Posterior vena cava (tissue), 2 donors: ENCODE measurements around the gene CDCA7L. TPM values are rescaled to one million over a fixed set of nuclear protein-coding genes. Genes with fewer than 3 reads are reported as not detected.

Experiments
- DNase-seq: peaks from one replicate; pipeline ENCODE4 v3.0.0-alpha.2; 2020; ENCODE audit warnings: low spot score
- intact Hi-C, 2 donors: fragments of 100-400 bp; cut with DNase I; formaldehyde crosslinking; loops; one replicate each; pipeline versions ENCODE4 v1.14.1 to v1.14.2; 2022 to 2023
- long read RNA-seq, 2 donors: library from polyadenylated mRNA; unstranded; transcript quantifications; one replicate each; pipeline ENCODE4 v2.0.0, GENCODE V29; 2020 to 2021
- total RNA-seq, 2 donors: library from RNA; stranded (reverse); fragmentation: NEBNext Ultra II Directional; extraction: Animal tissue kit (Norgen Biotek cat#: 25700); gene quantifications; one replicate each; pipeline ENCODE4 v1.2.1, GENCODE V29; 2021
- donor health status: DM: yes; HTN: yes; CAD: no.
- donor health status: DM: yes; HTN: yes; CAD: no.

CDCA7L gene, protein sequence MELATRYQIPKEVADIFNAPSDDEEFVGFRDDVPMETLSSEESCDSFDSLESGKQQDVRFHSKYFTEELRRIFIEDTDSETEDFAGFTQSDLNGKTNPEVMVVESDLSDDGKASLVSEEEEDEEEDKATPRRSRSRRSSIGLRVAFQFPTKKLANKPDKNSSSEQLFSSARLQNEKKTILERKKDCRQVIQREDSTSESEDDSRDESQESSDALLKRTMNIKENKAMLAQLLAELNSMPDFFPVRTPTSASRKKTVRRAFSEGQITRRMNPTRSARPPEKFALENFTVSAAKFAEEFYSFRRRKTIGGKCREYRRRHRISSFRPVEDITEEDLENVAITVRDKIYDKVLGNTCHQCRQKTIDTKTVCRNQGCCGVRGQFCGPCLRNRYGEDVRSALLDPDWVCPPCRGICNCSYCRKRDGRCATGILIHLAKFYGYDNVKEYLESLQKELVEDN
- 1 to 10 TPM; 3.3 to 4.7 TPM for total RNA-seq
- long read RNA-seq, donor 1, partial matches to known transcripts = 0 of 3 reads
- long read RNA-seq, donor 1, other reads (novel, unspliced or antisense) = 2 of 3 reads
- long read RNA-seq, donor 2, partial matches to known transcripts = 2 of 4 reads
- long read RNA-seq, donor 2, other reads (novel, unspliced or antisense) = 2 of 4 reads

DNA sequence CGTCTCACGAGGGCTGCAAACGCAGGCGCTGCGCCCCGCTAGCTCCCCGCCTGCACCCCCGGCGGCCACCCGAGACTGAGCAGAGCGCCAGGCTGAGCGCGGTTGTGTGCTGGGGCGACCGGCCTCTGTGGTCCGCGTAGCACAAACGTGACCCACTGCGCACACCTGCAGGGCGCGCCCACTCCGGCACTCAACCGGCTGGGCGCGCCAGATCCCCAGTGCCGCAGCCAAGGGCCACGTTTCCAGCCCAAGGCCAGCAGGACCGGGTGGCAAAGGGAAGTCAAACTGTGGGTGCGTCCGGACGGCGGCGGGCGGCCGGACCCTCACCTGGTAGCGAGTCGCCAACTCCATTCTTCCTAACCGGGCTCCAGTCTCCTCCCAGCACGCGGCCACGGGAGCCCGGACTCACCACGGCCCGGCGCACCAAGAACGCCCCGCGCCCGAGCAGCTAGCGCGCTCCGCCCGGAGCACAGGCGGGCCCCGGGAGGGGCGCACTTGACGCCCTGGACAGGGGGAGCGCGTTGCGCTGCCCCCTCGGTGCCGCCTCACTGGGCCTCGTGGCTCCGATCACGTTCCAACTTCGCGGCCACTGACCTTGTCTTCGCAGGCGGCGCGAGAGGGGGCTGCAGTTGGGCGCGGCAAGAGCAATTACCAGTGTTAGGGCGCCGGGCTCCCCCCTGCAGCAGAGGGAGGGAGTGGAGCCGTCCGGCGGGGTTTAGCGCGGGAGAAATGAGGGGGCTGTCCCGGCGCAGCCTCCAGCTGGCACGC lies at the start of gene CDCA7L:
Gene CDCA7L (minus strand): TSS at position 446 of the 768 bp plus-strand sequence. CDS start 95 bp downstream, at position 351.
- peak; percentile 89 for DNase-seq
- intact Hi-C loops = no loop called here

DNA sequence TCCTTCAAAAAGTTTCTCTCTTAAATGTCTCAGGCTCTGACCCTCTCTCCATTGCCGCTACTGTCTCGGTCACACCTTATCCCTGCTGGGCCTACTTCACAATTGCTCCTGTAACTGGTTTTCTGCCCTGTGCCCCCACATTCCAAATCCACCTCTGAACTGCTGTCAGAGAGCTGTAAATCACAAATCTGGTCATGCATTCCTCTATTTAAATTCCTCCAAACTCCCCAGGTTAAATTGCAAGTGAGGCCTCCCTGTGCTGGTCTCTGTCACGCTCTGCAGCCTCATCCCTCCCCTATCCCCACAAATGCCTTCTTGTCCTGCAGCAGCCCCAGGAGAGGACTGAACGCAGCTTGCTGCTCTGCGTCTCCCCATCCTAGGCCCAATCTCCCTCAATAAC lies 40.4 kb upstream of the CDCA7L start:
- no peak for DNase-seq
- intact Hi-C loops = no loop called here

DNA sequence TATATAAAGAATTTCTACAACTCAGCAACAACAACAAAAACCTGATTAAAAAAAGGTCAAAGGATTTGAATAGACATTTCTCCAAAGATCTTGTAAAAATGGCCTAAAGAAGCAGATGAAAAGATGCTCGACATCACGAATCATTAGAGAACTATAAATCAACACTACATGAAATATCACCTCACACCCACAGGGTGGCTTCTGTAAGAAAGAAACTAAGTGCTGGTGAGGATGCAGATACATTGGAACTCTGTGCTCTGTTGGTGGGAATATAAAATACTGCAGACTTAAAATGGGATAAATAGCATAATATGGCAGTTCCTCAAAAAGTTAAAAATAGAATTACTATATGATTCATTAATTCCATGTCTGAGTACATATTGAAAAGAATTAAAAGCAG lies 38.3 kb upstream of the CDCA7L start:
- DNase-seq = no peak
- intact Hi-C loops = no loop called here

DNA sequence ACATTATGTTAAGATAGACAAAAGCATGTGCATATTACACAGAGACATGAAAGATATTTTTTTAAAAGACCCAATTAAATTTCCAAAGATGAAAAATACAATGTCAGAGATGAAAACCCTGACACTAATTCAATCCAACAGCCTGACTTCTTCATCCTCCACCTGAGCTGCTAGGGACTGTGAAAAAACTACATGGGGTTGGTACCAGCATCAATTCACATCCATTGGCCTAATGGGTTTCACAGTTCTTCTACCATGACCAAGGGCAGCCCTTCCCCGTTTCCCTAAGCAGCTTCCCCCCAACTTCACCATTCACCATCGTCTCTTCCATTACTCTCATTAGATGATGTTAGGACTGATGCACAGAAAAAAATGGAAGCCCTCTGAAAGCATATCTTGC lies 37.4 kb upstream of the CDCA7L start:
- intact Hi-C loops = no loop called here

DNA sequence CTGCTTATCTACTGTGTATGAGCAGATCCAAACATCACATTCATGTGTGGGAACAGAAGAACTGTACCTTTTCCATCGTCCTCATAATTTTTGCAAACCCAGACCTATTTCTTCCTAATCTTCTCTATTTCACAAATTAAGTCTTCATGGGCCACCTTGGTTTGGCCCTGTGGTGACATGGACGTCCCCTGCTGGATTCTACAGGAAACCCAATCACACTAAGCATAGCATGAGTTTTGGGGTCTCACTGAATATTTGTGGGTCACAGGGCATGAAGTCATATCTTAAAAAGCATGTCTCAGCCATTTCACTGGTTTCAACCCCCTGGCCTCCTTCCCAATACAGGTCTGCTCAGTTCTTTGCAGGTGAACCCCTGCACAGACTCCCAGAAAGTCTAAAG lies 35.8 kb upstream of the CDCA7L start:
- intact Hi-C loops = no loop called here
- no peak for DNase-seq

More for the DNA sequence above, 37.4 kb upstream of the CDCA7L start:
- no peak for DNase-seq

DNA sequence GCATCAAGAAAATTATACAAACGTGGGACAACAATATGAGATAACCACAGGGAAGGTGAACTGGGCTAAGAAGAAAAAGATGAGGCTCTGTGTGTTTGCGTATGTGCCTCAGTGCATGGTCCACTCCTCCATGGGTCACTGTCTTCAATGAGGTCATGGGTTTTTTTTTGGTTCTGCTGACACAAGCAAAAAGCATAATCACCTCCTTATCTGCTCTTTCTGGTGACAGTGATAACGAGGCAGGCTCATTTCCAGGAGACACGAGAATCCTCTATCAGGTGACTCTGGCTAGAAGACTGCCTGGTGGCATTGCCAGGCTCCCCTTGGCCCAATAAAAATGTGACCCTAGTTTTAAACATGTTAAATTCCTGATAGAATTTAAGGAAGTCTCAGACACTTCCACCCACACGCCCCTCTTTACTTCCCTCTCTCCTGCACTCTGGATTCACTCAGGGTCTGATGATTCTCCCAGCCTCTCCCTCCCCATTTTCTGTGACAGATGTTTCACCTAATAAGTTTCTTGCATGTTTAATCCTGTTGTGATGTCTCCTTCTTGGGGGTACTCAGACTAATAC lies 35.3 kb upstream of the CDCA7L start:
- DNase-seq = no peak
- intact Hi-C loops = no loop called here

DNA sequence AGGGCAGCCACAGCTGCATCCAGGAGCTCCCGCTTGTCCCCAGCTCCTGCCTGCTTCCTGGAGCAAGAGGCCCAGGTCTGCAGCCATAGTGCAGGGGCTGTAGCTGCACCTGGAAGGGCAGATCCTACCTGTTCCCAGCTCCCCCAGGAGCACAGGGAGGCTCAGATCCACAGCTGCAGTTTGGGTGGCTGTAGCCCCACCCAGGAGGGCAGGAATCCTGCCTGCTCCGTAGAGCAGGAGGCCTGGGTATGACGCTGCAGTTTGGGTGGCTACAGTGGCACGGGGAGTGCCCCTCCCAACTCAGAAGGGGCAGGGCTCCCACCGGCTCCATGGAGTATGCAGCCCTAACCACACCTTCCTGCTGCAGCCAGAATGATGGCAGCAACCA lies 26.7 kb upstream of the CDCA7L start:
- DNase-seq = no peak
- intact Hi-C loops = no loop called here

DNA sequence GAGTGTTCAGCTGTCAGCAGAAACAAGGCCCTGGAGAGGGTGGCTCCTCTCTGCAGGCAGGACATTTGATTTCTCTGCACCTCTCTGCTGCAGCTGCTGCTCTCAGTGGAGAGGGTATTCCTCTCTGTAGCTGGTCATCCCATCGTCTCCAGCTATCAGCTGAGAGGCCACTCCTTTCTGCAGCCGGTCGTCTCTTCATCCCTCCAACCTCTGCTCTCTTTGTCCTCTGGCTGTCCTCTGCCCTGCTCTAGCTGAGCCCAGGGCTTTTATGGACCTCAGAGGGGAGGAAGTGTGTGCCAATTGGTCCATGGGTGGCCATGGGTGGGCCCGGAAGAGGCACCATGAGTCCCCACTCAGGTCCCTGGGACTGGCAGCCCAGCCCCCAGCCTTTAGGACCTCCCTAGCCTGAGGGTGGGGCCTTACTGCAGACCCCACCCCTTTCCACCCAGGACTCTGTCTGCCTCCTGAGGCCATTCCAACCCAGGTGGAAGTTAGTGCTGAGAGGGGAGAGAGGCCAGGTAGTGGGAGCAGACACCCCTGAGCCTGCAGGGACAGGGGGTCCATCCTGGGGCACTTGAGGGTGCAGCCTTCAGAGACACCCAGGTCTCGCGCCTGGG lies 26.2 kb upstream of the CDCA7L start:
- intact Hi-C loops = no loop called here
- no peak for DNase-seq

DNA sequence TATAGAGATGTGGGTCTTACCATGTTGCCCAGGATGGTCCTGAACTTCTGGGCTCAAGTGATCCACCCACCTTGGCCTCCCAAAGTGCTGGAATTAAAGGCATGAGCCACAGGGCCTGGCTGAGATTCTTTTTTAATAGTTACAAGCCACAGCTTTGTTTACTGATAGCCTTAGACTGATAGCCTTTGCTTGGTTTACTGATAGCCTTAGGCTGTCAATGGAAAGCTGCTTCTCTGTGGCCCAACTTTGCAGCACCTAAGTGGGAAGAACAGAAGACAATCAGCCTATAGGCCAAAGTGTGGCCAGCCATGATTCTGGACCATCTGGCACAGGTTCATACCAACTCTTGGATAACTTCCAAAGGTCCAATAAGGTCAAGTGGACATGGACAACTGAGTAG lies 24.1 kb upstream of the CDCA7L start:
- intact Hi-C loops = no loop called here

DNA sequence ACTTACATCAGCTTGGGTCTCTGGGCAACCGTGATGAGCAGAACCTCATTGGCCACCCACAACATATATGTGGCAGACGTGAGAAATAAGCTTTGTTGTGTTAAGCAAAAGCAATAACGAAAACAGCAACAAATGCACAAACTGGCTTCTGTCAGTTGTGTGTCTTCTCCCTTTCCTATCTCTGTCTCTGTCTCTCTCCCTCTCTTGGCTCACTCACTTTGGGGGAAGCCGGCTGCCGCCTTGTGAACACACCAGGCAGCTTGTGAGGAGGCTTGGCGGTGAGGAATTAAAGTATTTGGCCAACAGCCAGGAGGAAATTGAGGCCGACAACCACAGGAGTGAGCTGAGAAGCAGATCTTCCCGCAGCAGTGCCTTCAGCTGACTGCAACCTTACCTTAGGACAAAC lies 21.9 kb upstream of the CDCA7L start:
- intact Hi-C loops = no loop called here
- DNase-seq = no peak

More for the DNA sequence above, 24.1 kb upstream of the CDCA7L start:
- DNase-seq = no peak

DNA sequence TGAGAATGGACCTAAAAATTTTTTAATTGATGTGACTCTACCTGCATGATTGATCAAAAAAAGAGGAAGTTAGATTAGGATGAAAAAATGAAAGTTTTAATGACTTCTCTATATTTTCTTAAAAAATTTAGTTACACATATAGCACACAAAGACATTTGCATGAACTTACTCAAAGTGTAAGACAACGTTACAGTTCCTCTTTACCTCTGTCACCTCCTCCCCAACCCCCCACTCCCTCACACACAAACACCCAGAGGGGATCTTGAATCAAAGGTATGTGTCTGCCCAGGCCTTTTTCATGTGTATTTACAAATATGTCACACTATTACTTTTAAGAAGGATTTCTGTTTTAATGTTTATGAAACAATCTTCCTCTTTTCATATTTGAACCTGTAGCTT lies 20.6 kb upstream of the CDCA7L start:
- DNase-seq = no peak
- intact Hi-C loops = no loop called here

DNA sequence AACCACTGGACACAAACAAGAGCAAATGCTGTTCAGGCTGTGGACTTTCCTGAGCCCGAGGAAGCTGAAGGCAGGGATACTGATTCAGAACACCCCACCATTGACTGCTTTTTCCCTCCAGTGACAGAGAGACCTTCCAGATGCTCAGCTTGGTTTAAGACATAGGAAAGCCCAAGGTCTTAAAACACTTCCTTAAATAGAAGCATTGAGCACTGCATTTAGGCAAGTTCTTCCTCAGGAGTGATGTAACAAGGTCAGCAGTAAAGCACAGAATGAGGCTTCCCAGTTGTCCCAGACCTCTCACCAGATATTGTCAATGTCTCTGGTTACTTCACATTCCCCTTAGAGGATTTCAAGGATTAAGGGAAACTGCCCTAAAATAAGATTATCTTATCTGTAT lies 19.6 kb upstream of the CDCA7L start:
- DNase-seq = no peak
- intact Hi-C loops = no loop called here

DNA sequence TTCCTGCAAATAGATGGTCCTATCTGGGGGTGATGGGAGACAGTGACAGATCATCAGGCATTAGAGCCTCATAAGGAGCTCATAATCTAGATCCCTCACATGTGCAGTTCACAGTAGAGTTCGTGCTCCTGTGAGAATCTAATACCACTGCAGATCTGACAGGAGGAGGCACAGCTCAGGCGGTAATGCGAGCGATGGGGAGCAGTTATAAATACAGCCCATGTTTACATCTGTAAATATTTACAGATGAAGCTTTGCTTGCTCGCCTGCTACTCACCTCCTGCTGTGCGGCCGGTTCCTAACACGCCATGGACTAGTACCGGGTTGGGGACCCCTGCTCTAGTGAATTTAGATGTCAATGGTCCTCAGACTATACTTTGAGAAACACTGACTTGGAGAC lies 17.0 kb upstream of the CDCA7L start:
- no peak for DNase-seq
- intact Hi-C loops = no loop called here

DNA sequence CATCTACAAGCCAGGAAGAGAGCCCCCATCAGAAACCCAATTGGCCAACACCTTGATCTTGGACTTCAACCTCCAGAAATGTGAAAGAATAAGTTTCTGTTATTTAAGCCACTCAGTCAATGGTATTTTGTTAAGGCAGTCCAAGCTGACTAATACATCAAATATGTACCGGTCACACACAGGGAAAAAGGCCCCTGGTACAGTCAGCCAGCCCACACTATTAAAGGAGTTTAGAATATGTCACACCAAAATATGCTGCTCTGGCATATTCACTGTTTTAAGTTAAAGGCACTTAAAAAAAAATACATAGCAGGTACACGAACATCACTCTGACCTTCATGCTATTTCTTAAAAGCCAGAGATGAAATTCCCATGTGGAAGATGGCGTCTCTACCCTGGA lies 15.2 kb upstream of the CDCA7L start:
- intact Hi-C loops = no loop called here
- DNase-seq = no peak

DNA sequence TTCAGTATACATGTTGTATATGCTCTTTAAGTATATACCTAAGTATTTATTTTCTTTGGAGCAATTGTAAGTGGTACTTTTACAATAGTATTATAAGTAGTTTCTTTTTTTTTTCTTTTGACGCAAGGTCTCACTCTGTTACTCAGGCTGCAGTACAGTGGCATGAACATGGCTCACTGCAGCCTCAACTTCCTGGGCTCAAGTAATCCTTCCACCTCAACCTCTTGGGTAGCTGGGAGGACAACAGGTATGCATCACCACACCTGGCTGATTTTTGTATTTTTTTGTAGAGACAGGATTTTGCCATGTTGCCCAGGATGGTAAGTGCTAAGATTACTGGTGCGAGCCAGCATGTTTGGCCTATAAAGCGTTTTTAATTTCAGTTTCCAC lies 13.7 kb upstream of the CDCA7L start:
- intact Hi-C loops = no loop called here
- no peak for DNase-seq

DNA sequence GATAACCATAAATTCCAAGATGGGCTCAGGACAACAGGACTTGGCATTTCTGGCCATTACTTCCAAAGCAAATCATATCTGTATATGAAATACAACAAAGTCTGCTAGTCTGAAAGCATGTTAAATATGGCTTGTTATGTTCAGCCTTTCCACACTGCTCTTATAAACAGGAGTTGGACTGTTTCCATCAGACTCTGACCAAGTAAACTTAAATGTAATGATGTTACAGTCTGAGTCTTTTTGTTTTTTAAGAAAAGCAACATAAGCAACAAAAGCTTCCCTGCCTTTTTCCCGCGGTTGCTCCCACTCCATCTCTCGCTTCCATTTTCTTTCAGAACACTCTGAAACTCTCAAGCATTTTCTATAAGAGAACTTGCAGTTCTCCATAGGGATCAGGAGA lies 8.1 kb upstream of the CDCA7L start:
- intact Hi-C loops = no loop called here
- no peak for DNase-seq

DNA sequence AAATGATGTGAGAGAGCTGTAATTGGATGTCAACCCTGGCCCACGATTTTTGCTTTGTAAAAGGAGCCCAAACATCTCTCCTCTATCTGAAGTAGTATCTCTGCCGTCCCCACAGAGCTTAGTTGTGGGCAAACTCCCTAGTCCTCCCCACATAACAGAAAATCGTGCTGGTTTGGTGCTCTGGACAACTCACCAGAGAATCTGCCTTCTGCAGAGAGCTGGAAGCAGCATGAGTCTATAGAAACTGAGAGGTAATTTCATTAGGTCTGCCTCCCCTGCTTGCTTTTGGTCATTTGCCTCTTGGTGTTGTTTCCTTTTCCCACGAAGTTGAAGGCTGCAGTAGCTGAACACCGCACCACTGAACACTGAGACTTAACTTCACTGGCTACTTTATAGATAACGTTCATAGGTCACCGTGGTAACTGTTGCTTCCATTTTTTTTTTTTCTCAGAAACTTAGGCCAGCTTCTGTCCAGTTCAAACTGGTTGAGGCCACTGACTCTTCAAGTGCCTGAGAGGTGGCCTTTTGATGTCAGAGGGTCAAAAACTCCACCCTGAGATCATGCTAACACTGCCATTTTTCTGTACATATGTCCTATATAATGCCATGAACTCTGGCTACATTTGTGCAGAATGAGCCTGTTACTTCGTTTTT lies 3.3 kb upstream of the CDCA7L start:
- no peak for DNase-seq
- intact Hi-C loops = no loop called here

DNA sequence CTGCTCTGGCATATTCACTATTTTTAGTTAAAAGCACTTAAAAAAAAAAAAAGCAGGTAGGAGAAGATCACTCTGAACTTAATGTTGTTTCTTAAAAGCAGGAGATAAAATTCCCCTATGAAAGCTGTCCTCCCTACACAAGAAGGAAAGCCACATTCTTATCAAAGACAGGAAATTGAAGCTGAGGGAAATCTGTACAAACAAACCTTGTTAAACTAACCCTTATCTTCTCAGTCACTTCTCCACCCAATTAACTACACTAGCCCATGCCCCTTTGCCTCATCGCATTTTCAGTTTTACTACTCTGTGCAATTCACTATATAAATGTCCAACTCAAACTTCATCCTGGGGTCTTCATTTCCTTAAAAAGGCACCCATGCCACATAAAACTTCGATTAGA lies 2.7 kb upstream of the CDCA7L start:
- DNase-seq = no peak
- intact Hi-C loops = no loop called here

DNA sequence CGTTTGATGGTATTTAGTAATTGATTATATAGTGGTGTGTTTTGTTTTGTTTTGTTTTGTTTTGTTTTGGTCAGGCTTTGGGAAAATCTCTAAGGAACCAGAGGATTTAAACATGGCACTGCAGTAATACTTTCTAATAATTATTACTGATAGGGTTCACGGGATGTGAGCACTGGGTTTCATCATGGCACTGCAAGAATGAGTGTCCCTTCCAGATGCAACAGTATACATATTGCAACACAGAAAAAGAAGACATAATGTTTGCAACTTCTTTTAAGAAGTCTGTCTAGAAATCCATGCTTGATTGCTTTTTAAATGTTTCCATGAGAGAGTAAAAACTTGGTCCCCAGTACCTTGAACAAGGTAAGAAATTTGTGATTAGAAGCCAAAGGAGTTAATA lies 2.2 kb upstream of the CDCA7L start:
- intact Hi-C loops = no loop called here
- DNase-seq = no peak
